Right renal cortex interstitium (tissue), 3 donors: Measurements from ENCODE around the gene NFKBIB. TPM values are rescaled to one million over a fixed set of nuclear protein-coding genes. Genes with fewer than 3 reads are reported as not detected.
"Not testable (repeated sequence)": the region's sequence is repeated elsewhere in the genome, so short reads cannot be mapped to it uniquely, and the experiment has no call there.

Experiments used
- DNase-seq, 3 donors: peaks; one replicate each; pipeline ENCODE4 v3.0.0-alpha.2; 2013; ENCODE audit warnings: low read depth in 3 of 3, low spot score in 2 of 3
- polyA plus RNA-seq, 3 donors: library from polyadenylated mRNA; unstranded; fragments of 120-200 nt; gene quantifications; one replicate each; pipeline ENCODE4 v1.2.1, GENCODE V29; 2013; ENCODE audit not compliant: insufficient read length in 3 of 3

NFKBIB gene, protein sequence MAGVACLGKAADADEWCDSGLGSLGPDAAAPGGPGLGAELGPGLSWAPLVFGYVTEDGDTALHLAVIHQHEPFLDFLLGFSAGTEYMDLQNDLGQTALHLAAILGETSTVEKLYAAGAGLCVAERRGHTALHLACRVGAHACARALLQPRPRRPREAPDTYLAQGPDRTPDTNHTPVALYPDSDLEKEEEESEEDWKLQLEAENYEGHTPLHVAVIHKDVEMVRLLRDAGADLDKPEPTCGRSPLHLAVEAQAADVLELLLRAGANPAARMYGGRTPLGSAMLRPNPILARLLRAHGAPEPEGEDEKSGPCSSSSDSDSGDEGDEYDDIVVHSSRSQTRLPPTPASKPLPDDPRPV
- polyA plus RNA-seq: 1 to 10 TPM; 6.9 to 7.9 (median 7.7) TPM

DNA sequence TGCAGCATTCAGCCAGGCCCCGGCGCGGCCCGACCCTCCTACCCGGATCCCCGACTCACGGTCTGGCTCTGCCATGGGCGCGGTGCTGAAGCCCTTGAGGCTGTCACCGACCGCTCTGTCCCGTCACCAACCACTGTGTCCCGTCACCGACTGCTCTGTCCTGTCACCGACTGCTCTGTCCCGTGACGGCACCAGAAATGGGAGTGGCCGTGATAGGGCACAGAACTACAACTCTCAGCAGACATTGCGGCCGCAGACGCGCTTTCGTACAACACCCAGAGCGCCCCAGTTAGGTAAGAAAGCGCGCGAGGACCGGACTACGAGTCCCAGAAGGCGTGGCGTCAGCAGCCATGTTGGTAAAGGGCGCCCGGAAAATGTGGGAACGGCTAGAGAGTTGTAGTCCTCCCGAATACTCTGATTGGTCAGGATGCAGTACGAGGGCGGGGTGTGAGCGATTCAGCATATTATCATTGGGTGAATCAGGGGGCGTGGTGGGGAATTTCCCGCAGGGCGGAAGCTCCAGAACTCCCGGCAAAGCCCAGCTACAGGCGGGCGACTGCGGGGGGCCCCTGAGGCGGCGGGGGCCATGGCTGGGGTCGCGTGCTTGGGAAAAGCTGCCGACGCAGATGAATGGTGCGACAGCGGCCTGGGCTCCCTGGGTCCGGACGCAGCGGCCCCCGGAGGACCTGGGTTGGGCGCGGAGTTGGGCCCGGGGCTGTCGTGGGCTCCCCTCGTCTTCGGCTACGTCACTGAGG lies at the start of gene NFKBIB, which contains the start of gene SIRT2:
Gene NFKBIB, plus strand, starts transcription at position 523 of the 755 bp plus-strand sequence. Its CDS starts 64 bp downstream, at position 587.
Gene SIRT2, minus strand, starts transcription at position 172 of the 755 bp plus-strand sequence. Its CDS starts 97 bp downstream, at position 75.
- DNase-seq: peak; percentile 99 to 100 (median 99)

- peak in 2 of 3 donors; percentile 100 for DNase-seq
Observed at GRCh38 chr19:38850436-38850975, 49.3 kb upstream of the NFKBIB start.

DNA sequence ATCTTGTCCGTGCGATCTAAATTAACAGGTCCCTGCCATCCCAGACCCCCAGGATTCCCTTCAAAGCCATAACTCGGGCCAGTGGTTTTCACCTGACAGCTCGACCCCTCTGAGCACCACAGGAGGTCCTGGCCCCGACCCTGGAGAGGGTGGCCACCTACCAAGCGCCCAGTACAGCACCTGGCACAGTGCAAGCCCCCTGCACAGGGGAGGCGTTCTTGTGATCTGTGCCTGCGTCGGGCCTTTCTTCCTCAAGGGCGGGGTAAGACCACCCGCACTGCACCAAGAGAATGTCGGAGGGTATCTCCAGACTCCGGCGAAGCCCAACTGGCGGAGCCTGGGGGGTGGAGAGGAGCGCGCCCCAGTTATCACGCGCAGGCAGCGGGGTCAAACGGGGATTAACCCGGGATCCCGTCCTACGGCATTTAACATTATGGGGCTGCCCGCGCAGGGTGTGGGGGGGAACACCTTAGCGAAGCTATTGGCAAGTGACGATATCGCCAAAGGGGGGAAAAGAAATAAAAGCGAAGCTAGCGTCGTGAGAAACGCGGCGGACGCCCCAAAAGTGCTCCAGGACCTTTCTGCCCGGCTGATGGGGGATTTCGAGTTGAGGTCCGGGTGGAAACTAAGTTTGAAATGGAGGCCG lies 48.7 kb upstream of the NFKBIB start:
- DNase-seq: no peak

GRCh38 chr19:38851622-38852230 lies 48.0 kb upstream of the NFKBIB start:
- peak in 2 of 3 donors; percentile 68 to 86 for DNase-seq

DNA sequence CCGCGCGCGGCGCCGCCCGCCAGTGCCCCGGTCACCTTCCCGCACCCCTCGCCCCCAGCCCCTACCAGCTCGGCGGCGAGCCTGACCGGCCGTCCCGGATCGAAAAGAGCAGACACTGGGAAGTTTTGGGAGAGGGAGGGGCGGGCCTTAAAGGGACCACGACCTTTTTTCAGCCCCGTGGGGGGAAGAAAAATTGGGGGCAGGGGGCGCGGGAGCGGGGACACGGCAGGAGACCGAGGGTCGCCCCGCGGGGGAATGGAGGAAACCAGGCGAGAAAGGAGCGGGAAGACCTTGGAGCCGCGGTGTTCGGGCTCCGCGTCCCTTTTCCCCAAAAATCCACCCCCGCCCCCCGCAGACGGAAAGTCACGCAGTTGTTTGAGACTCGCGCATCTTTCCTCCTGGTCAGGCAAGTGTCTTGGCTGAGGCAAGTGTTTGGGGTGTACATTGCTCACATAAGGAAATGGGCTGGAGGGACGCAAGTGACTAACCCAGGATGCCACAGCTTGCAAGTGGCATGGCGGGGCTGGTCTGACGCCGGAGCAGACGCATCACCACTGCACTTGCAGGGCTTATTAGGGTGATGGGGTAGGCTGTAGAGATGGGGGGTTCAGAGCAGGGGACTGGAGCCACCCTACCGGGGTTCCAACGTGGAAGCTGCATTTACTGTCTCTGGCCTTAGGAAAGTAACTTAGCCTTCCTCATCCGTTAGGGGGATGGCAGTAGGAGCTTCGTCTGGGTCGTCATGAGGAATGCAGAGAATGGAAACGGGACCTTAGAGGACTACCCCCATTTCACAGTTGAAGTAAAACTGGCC lies 47.3 kb upstream of the NFKBIB start:
- no peak for DNase-seq

GRCh38 chr19:38853214-38853613 lies 46.6 kb upstream of the NFKBIB start:
- DNase-seq: no peak

- DNase-seq: not testable (repeated sequence)
Observed at GRCh38 chr19:38854961-38855360, 44.8 kb upstream of the NFKBIB start.

GRCh38 chr19:38855751-38856150 lies 44.0 kb upstream of the NFKBIB start:
- not testable (repeated sequence) for DNase-seq

- DNase-seq: no peak
Observed at GRCh38 chr19:38856813-38857212, 43.0 kb upstream of the NFKBIB start.

- not testable (repeated sequence) for DNase-seq
Observed at GRCh38 chr19:38859631-38860204, 40.1 kb upstream of the NFKBIB start.

DNA sequence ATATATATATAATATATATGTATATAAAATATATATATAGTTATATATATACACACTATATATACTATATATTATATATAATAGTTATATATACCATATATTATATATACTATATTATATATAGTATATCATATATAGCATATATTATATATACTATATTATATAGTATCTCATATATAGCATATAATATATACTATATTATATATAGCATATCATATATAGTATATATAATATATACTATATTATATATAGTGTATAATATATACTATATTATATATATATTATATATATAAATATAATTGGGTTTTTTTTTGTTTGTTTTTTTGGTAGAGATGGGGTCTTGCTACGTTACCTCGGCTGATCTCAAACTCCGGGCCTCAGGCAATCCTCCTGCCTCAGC lies 38.4 kb upstream of the NFKBIB start:
- no peak for DNase-seq

GRCh38 chr19:38862321-38863059 lies 37.3 kb upstream of the NFKBIB start:
- no peak for DNase-seq

- DNase-seq: no peak
Observed at GRCh38 chr19:38867171-38867780, 32.5 kb upstream of the NFKBIB start.

GRCh38 chr19:38868551-38868950 lies 31.2 kb upstream of the NFKBIB start:
- no peak for DNase-seq

GRCh38 chr19:38869160-38869835 lies 30.5 kb upstream of the NFKBIB start:
- DNase-seq: no peak

DNA sequence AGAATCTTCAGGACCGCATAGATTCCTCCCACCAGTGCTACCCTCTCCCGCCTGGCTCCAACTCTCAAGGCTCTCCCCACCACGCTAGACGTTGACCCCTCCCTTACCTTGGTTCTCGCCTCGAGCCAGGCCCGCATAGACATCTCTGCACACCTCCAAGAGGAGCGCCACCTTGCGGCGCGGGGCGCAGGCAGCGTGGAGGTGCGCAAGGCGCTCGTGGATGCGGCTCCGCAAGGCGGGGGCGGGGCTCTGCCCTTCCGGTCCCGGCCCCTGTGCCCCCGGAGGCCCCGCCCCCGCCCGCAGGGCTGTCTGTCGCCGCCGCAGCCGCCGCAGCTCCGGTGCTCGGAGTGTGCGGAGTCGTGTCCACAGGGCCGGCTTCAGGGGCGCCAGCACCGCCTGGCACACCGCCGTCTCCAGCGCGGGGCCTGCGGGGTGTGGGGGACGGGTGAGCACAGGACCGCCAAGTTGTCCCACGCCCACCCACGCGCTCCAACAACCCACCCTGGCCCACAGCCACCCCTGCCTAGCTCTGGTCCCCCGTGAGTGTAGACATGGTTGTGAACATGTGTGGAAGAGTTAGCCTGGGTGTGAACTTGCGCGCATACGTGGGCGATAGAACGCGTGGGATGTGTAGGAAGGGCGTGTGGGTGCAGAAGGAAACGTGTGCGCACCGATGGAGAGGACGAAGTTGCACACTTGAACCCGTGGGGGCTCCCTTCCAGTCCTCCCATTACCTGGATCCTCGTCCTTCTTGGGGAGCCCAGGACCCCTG lies 29.7 kb upstream of the NFKBIB start:
- DNase-seq: peak in 1 of 3 donors; percentile 50

- DNase-seq: no peak
Observed at GRCh38 chr19:38870612-38871011, 29.2 kb upstream of the NFKBIB start.
